HEK293 (cell line): ENCODE results near the gene PRR22.

ENCODE experiments used
- CTCF ChIA-PET: fragments of 350-600 bp; formaldehyde crosslinking; extraction: SDS; loops from one replicate; lab custom pipeline; 2021; ENCODE audit warnings: antibody characterized with exemption; lab: Yijun Ruan, JAX
- POLR2A ChIA-PET: fragments of 300-600 bp; formaldehyde crosslinking; extraction: SDS; loops from one replicate; lab custom pipeline; 2020; ENCODE audit warnings: antibody characterized with exemption, inconsistent platforms; lab: Yijun Ruan, JAX
- H3K27ac ChIP-seq: fragments of 200-500 bp; sonication (Bioruptor generic); 2 replicates; pipeline ENCODE4 v1.5.1; 2014; ENCODE audit warnings: low read depth, low read length, control low read depth, inconsistent platforms; ENCODE audit errors: extremely low read depth
- H3K36me3 ChIP-seq, 2 experiments: fragments of 200-500 bp in 1 of 2; sonication (Bioruptor generic) in 1 of 2; 1 replicate in 1 of 2; 2 replicates in 1 of 2; pipeline ENCODE4 v1.5.1; 2014 to 2017; ENCODE audit warnings: inconsistent platforms in 2 of 2, low read length in 2 of 2; ENCODE audit not compliant: control insufficient read depth in 2 of 2, insufficient read depth in 1 of 2
- H3K4me1 ChIP-seq: fragments of 200-500 bp; sonication (Bioruptor generic); 2 replicates; pipeline ENCODE4 v1.5.1; 2014; ENCODE audit warnings: mild to moderate bottlenecking, low read length, inconsistent platforms; ENCODE audit not compliant: control insufficient read depth, insufficient read depth
- H3K4me3 ChIP-seq: 2 replicates; pipeline ENCODE4 v1.5.1; 2011; ENCODE audit warnings: low read depth, mild to moderate bottlenecking, control low read depth, low read length, moderate library complexity
- H3K9me3 ChIP-seq: fragments of 200-500 bp; sonication (Bioruptor generic); 2 replicates; pipeline ENCODE4 v1.5.1; 2014; ENCODE audit warnings: low read depth, low read length, inconsistent platforms; ENCODE audit not compliant: control insufficient read depth, insufficient read depth
- EGR2 ChIP-seq: fragments of 450-650 bp; formaldehyde crosslinking; IDR thresholded peaks from 2 replicates; pipeline ENCODE4 v1.5.1; 2016; ENCODE audit warnings: low read depth, missing biosample characterization, missing genetic modification characterization
- GLIS1 ChIP-seq: fragments of 450-650 bp; formaldehyde crosslinking; IDR thresholded peaks from 2 replicates; pipeline ENCODE4 v1.5.1; 2016; ENCODE audit warnings: missing biosample characterization, missing genetic modification characterization
- GLIS2 ChIP-seq: fragments of 450-650 bp; formaldehyde crosslinking; IDR thresholded peaks from 2 replicates; pipeline ENCODE4 v1.5.1; 2016; ENCODE audit warnings: missing biosample characterization, missing genetic modification characterization
- PRDM2 ChIP-seq: fragments of 450-650 bp; formaldehyde crosslinking; IDR thresholded peaks from 2 replicates; pipeline ENCODE4 v1.5.1; 2016; ENCODE audit warnings: missing biosample characterization, missing genetic modification characterization, borderline replicate concordance
- PRDM4 ChIP-seq: fragments of 450-650 bp; formaldehyde crosslinking; IDR thresholded peaks from 2 replicates; pipeline ENCODE4 v1.5.1; 2017; ENCODE audit warnings: missing biosample characterization, missing genetic modification characterization
- SALL2 ChIP-seq: fragments of 450-650 bp; formaldehyde crosslinking; IDR thresholded peaks from 2 replicates; pipeline ENCODE4 v1.5.0; 2017; ENCODE audit warnings: missing biosample characterization, mild to moderate bottlenecking, missing genetic modification characterization, borderline replicate concordance
- YY2 ChIP-seq: fragments of 450-650 bp; formaldehyde crosslinking; IDR thresholded peaks from 2 replicates; pipeline ENCODE4 v1.5.1; 2016; ENCODE audit warnings: missing biosample characterization, missing genetic modification characterization
- ZBTB21 ChIP-seq: fragments of 450-650 bp; formaldehyde crosslinking; IDR thresholded peaks from 2 replicates; pipeline ENCODE4 v1.5.1; 2017; ENCODE audit warnings: missing biosample characterization, missing genetic modification characterization
- ZFP3 ChIP-seq: fragments of 450-650 bp; formaldehyde crosslinking; IDR thresholded peaks from 2 replicates; pipeline ENCODE4 v1.5.1; 2016; ENCODE audit warnings: low read depth, missing biosample characterization, missing genetic modification characterization
- ZNF266 ChIP-seq: fragments of 450-650 bp; formaldehyde crosslinking; IDR thresholded peaks from 2 replicates; pipeline ENCODE4 v1.5.1; 2016; ENCODE audit warnings: missing biosample characterization, missing genetic modification characterization, low read depth
- ZNF280C ChIP-seq: fragments of 450-650 bp; formaldehyde crosslinking; IDR thresholded peaks from 2 replicates; pipeline ENCODE4 v1.5.1; 2016; ENCODE audit warnings: missing biosample characterization, missing genetic modification characterization
- ZNF341 ChIP-seq: fragments of 450-650 bp; formaldehyde crosslinking; IDR thresholded peaks from 2 replicates; pipeline ENCODE4; 2016; ENCODE audit warnings: low read depth, missing biosample characterization, missing genetic modification characterization
- ZNF433 ChIP-seq: fragments of 450-650 bp; formaldehyde crosslinking; IDR thresholded peaks from 2 replicates; pipeline ENCODE4 v1.5.1; 2016; ENCODE audit warnings: missing biosample characterization, missing genetic modification characterization, low read depth
- ZNF449 ChIP-seq: fragments of 450-650 bp; formaldehyde crosslinking; IDR thresholded peaks from 2 replicates; pipeline ENCODE4 v1.5.1; 2017; ENCODE audit warnings: missing biosample characterization, mild to moderate bottlenecking, missing genetic modification characterization, moderate library complexity
- ZNF544 ChIP-seq: fragments of 450-650 bp; formaldehyde crosslinking; IDR thresholded peaks from 2 replicates; pipeline ENCODE4 v1.5.0; 2017; ENCODE audit warnings: missing biosample characterization, missing genetic modification characterization
- ZNF549 ChIP-seq: fragments of 450-650 bp; IDR thresholded peaks from 2 replicates; pipeline ENCODE4 v1.5.1; 2018; ENCODE audit warnings: missing biosample characterization, missing genetic modification characterization, mild to moderate bottlenecking, inconsistent platforms, moderate library complexity
- ZNF560 ChIP-seq: fragments of 450-650 bp; formaldehyde crosslinking; IDR thresholded peaks from 2 replicates; pipeline ENCODE4 v1.5.1; 2017; ENCODE audit warnings: missing biosample characterization, missing genetic modification characterization, borderline replicate concordance
- ZNF585B ChIP-seq: fragments of 450-650 bp; formaldehyde crosslinking; IDR thresholded peaks from 2 replicates; pipeline ENCODE4 v1.5.1; 2016; ENCODE audit warnings: missing biosample characterization, missing genetic modification characterization
- ZNF600 ChIP-seq: fragments of 450-650 bp; formaldehyde crosslinking; IDR thresholded peaks from 2 replicates; pipeline ENCODE4 v1.5.1; 2016; ENCODE audit warnings: missing biosample characterization, missing genetic modification characterization

The PRR22 gene

GRCh38 chr19:5808120-5808816 is 23.7 kb upstream of the PRR22 start (continued):
- TF ChIP-seq PRDM2 (no peak), ZNF600 (tag by site-specific recombination) (no peak), ZBTB21 (tag by site-specific recombination) (no peak), ZNF560 (no peak), GLIS2 (tag by site-specific recombination) (no peak), GLIS1 (no peak), YY2 (tag by site-specific recombination) (no peak), ZNF549 (no peak), EGR2 (tag by site-specific recombination) (no peak), ZNF449 (no peak), ZNF585B (tag by site-specific recombination) (no peak), ZNF266 (tag by site-specific recombination) (no peak)

- no peak overlapping the region for H3K4me3 ChIP-seq
- no peaks in the 10 kb centered on the region for H3K36me3 ChIP-seq
- CTCF ChIA-PET: interaction anchor here (0.6 to 1.6 kb wide), 9 partner anchors 14 to 760 kb away, joined by 3 to 8 read pairs (median 5); no protein-coding TSS in a partner anchor
- H3K9me3 ChIP-seq: no peaks in the 10 kb centered on the region
- TF ChIP-seq EGR2 (tag by site-specific recombination): 0 out of 2 replicates have a peak, but pooled peaks have one; percentile 10
- TF ChIP-seq ZFP3 (tag by site-specific recombination): peak; percentile 98
- no peak for TF ChIP-seq ZNF433 (tag by site-specific recombination)
- H3K4me1 ChIP-seq: peaks cover 3% of the 10 kb centered on the region; the same call in 1 of the 2 replicates
- H3K27ac ChIP-seq: no peak overlapping the region
- POLR2A ChIA-PET: interaction anchor here (0.7 to 1.0 kb wide), 2 partner anchors 69 to 97 kb away, joined by 3 read pairs; no protein-coding TSS in a partner anchor
Observed at GRCh38 chr19:5806905-5807304, 22.4 kb upstream of the PRR22 start.

- CTCF ChIA-PET: interaction anchor here (0.8 to 1.6 kb wide), 6 partner anchors 17 to 181 kb away, joined by 3 to 8 read pairs (median 6); no protein-coding TSS in a partner anchor
- no peak overlapping the region for H3K27ac ChIP-seq
- H3K36me3 ChIP-seq: no peaks in the 10 kb centered on the region
- peaks cover 3% of the 10 kb centered on the region; the same call in 1 of the 2 replicates for H3K4me1 ChIP-seq
- no peaks in the 10 kb centered on the region for H3K9me3 ChIP-seq
- H3K4me3 ChIP-seq: no peak overlapping the region
- POLR2A ChIA-PET: interaction anchor here (0.7 kb wide), 1 partner anchor 68 kb away, joined by 3 read pairs; no protein-coding TSS in a partner anchor
- TF ChIP-seq ZNF280C (no peak), ZNF341 (tag by site-specific recombination) (peak; percentile 60), SALL2 (tag by site-specific recombination) (no peak), ZNF544 (tag by site-specific recombination) (no peak), PRDM4 (tag by site-specific recombination) (no peak)
Observed at GRCh38 chr19:5806133-5806489, 21.6 kb upstream of the PRR22 start.
